HG03342 (cell line): ENCODE data around the gene XPNPEP1.
A peak's percentile ranks its signal among the peaks of the same experiment; 100 is the strongest.

Experiments
- ATAC-seq: cut with Tn5 transposase; IDR thresholded peaks from one replicate; pipeline ENCODE4 v1.9.1; 2021; ENCODE audit warnings: mild to moderate bottlenecking, moderate library complexity; ENCODE audit not compliant: unreplicated experiment

The XPNPEP1 gene

DNA sequence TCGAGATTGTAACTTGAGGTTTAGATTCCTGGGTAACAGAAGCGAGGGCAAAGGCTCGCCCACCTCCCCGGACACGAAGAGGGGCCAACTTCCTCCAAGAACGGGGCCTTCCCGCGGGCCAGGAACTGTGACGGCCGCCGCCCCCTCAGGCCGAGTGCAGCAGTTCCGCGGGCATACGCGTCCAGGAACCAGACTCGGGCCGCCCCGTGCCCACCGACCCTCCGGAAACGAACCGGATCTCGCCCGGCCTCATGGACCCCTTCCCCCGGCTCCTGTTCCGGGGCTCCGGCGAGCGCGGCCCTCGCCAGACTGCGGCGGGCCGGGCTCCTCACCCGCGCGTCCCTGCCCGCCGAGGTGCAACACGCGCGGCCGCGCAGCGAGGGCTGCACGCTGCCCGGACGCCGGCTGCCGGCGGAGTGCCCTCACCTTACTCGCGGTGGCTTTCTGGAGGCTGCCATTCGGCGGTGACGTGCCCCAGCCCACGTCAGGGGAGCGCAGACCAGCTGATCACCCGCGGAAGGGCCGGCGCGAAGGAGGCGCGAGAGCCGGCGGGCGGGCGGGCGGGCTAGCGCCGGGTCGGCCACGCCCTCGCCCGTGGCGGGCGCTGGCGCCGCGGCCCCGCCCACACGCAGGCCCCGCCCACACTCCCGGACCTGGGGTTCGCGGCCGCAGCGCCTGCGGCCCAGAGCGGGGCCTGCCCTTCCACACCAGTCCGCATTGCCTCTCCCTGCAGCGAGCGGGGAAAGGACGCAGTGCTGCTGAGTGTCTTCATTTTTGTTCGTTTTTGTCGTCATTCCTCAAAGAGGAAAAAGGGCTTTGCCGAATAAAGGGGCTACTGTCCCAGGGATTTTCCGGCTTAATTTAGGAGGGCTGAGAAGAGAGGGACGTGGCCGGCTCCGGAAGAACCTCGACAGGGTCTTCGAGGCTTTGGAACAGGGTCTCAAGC is at the start of gene XPNPEP1:
TSS of gene XPNPEP1 (minus strand) at position 536 of the 946 bp plus-strand sequence. CDS start at position 458, 78 bp downstream.
- peak; percentile 95 for ATAC-seq

- no peak for ATAC-seq
Observed at GRCh38 chr10:109972372-109973001, 49.2 kb upstream of the XPNPEP1 start.

DNA sequence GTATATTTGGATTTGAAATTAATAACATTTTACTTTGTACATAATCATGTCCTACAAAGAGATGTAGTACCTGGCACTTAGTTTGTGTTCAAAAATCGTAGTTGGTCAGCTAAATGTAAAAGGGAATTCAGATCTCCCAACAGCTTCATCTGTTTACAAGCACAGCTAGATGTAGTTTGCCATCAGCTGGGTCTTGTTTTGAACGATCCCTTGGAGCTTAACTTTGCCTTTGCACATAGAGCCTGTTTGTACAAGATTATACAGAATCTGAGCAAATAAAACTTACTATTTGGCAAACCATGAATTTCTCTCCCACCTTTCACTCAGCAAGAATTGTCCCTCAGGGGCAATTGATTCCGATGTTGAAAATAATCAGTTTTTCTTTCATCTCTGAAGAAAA is 48.3 kb upstream of the XPNPEP1 start:
- no peak for ATAC-seq

GRCh38 chr10:109969760-109970346 is 46.5 kb upstream of the XPNPEP1 start:
- ATAC-seq = no peak

GRCh38 chr10:109968953-109969759 is 45.8 kb upstream of the XPNPEP1 start:
- ATAC-seq = no peak

DNA sequence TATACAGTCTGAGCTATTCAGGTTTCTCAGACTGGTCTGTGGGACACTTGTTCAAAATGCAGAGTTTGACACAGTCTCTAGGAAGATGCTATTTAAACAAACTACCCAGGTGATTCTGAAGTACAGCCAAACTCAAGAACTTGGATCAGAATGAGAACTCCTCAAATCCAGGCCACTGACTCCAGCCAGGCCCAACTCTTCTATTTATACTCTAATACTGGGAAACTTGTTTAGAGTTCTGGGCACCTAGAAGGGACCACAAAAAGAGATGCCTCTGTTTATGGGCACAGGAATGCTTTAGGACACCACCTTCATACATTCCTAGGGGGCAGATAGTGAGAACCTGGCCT is 44.4 kb upstream of the XPNPEP1 start:
- ATAC-seq = no peak

DNA sequence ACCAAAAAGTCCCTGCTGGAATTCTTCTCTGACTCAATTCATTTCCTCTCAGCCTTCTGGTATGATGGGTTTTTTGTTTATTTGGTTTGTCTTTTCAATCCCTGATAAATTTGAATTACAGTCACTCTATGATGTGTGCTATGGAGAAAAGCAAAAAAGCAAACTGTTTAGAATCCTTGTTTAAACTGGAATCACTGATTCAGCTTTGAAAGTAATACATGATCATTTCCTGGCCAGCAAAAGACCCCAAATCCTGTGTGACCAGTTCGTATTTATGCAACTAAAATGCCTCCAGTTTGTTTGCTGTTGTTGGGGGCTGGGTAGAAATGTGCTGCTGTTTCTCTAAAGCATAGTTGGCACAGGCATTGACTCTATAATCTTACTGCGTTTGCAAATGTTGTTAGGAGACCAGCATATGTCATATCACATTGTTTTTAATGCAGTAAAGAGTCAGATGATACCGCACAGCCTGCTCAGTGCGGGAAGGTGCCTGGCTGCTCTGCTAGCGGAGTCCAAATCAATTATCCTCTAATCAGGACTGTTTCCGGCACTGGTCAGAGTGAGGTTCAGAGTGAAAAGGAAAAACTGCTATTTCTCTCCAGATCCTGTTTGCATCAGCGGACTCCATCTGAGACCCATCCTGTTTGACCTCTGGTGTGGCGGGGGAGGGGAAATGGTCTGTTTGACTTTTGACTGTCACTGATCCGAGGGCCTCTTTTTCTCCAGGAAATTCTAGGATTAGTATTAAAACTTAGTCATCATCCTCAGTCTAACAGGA is 43.8 kb upstream of the XPNPEP1 start:
- no peak for ATAC-seq

- ATAC-seq = no peak
Observed at GRCh38 chr10:109964318-109964717, 41.0 kb upstream of the XPNPEP1 start.

DNA sequence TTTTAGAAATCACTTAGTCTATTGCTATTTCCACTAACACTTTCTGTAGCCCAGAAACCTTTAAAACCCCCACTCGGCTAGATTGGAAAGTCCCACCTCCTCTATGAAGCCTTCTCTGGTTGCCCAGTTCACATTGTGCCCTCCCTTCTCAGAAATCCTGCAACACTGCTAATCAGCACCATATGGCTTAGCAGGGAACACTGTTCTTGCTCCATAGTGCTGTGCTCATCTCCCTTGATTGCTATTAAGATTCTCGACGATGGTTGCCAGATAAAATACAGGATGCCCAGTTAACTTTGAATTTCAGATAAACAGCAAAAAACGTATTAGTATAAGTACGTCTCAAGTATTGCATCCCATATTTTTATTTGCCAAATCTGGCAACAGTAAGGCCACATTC is 40.1 kb upstream of the XPNPEP1 start:
- ATAC-seq = no peak

DNA sequence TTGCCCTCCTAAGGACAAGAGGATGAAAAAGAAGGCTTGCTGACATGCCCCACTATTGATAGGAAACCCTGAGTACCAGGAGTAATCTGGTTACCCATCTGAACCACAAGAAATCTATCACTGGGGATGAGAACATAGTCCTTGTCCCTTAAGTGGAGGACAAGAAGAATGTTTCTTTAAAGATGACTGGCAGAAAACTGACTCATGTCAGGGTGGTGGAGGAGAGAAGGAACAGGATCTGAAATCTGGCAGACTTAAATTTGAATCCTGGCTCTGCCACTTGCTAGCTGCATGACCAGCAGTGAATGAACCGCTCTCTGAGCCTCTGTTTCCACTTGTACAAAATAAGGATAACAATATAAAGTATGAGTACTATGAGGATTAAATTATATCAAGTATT is 38.9 kb upstream of the XPNPEP1 start:
- no peak for ATAC-seq

GRCh38 chr10:109961174-109962001 is 38.1 kb upstream of the XPNPEP1 start:
- no peak for ATAC-seq

- no peak for ATAC-seq
Observed at GRCh38 chr10:109960682-109961081, 37.4 kb upstream of the XPNPEP1 start.

DNA sequence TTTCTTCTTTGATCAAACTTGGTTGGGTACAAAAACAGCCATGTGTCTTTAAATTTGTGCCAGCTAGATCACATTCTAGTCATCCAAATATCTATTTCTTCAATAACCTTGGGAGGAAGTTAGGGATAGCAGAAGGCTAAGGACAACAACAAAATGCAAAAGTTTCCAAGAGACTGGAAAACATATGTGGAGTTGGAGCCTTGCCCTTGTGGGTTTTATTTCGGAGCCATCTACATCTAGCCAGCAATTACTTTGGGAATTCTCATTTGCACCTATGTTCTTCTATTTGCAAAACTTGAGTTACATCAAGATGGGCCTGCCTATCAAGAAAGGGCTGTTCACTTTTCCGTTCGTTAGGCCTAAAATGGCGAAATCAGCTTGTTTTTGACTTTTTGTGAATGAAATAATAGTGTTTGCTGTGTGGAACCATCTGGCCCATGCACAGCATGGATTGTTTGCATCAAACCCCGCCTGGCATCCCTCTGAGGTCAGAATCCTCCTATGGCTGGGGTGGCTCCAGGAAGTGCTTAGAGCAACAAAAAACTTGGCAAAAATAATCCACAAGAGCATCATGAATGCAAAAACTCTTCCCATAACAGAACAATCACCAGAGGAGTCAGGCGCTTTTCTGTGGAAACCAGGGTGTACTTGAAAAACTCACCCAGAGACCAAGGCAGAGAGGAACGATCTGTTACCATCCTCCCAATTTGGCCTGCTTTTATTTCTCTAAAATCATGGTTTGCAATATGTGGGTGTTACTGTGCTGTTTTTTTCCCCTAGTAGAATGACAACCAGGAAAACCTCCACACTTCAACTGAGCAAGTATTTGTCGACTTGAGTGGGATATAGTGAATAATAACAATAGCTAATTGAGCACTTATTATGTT is 36.2 kb upstream of the XPNPEP1 start:
- no peak for ATAC-seq

DNA sequence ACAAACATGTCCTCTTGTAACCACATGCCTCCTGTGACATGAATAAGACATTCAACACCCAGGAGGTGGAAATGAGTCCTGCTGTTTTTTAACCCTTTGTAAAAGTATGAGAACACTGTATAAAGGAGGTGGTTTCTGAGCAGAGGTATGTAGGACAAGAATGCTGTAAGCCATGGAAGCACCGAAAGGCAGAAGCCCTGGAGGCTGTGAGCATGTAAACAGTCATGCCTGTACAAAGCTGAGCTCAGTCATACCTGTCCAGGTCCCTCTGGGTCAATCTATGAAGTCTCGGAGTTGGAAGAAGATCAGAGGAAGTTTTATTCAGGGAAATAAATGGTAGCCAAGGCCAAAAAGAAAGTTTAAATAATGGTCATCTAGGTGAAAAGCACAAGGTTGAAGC is 34.7 kb upstream of the XPNPEP1 start:
- ATAC-seq = no peak

GRCh38 chr10:109957092-109957797 is 33.9 kb upstream of the XPNPEP1 start:
- peak; percentile 91 for ATAC-seq

GRCh38 chr10:109956454-109957091 is 33.3 kb upstream of the XPNPEP1 start:
- ATAC-seq = peak; percentile 84

DNA sequence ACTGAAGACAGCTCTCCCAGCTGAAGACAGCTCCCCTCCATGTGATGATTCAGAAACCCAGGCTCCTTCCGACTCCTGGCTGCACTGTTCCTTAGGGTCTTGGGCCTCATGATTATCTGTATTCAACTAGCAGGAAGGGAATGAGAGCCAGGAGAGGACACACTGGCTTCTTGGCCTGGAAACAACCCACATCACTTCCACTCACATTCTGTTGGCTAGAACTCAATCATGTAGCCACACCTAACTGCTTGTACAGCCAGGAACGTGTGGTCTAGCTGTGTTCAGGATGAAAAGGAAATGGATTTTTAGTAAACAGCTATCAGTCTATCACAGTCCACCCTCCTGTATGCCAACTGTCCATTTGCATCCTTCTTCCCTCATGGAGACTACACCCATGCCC is 30.5 kb upstream of the XPNPEP1 start:
- ATAC-seq = no peak
